Ovary (tissue), 9 donors: ENCODE data around the gene UCK2. TPM values are rescaled to one million over a fixed set of nuclear protein-coding genes. Genes with fewer than 3 reads are reported as not detected.

Experiments used
- DNase-seq, 5 donors: peaks; one replicate each; pipeline ENCODE4 v3.0.0-alpha.2; 2019 to 2020
- H3K27ac ChIP-seq, 2 donors: fragments of 200-600 bp; one replicate each; pipeline versions ENCODE4 v1.5.1 to v1.8.0; 2019 to 2022
- H3K27me3 ChIP-seq: fragments of 200-600 bp; one replicate; pipeline ENCODE4 v1.8.0; 2022
- H3K36me3 ChIP-seq: fragments of 200-600 bp; sonication (generic); one replicate; pipeline ENCODE4 v1.5.1; 2019
- H3K4me1 ChIP-seq: one replicate; pipeline ENCODE4 v1.8.1; 2013; ENCODE audit warnings: mild to moderate bottlenecking, moderate library complexity; ENCODE audit not compliant: insufficient read depth
- H3K4me3 ChIP-seq: fragments of 200-600 bp; sonication (generic); one replicate; pipeline ENCODE4 v1.5.1; 2017
- H3K9me3 ChIP-seq, 2 donors: fragments of 200-600 bp in 1 of 2; sonication (generic) in 1 of 2; one replicate each; pipeline versions ENCODE4 v1.5.1 to v1.8.1; 2013 to 2019; ENCODE audit warnings: mild to moderate bottlenecking in 1 of 2, moderate library complexity in 1 of 2
- CTCF ChIP-seq, 3 donors: fragments of 450-650 bp in 2 of 3; fragments of 200-600 bp in 1 of 3; IDR thresholded peaks; one replicate each; pipeline versions ENCODE4 v1.5.1 to v1.8.0; 2016 to 2022; ENCODE audit warnings: antibody characterized with exemption in 3 of 3, mild to moderate bottlenecking in 1 of 3
- EP300 ChIP-seq: sonication (generic); formaldehyde crosslinking; IDR thresholded peaks from one replicate; pipeline ENCODE4 v1.6.1; 2017; ENCODE audit warnings: antibody characterized with exemption
- POLR2A ChIP-seq: fragments of 450-650 bp; IDR thresholded peaks from one replicate; pipeline ENCODE4 v1.6.1; 2017; ENCODE audit warnings: antibody characterized with exemption, mild to moderate bottlenecking, moderate library complexity
- WGBS, 3 donors: extraction: QIAGEN DNeasy Blood & Tissue Kit in 1 of 3; methylation state at CpG; one replicate each; pipeline versions ENCODE4 v1.1.5 to v1.1.7; 2013 to 2017; 5-methylcytosine and 5-hydroxymethylcytosine counted together
- intact Hi-C, 4 donors: fragments of 100-400 bp; cut with DNase I; formaldehyde crosslinking; loops; one replicate each; pipeline versions ENCODE4 v1.11.0 to v1.15.1; 2022 to 2023
- polyA plus RNA-seq, 2 donors: library from polyadenylated mRNA; stranded (reverse); fragments of 200-250 nt in 1 of 2; fragments of 350-450 nt in 1 of 2; fragmentation: Illumina TruSeq in 1 of 2; extraction: RNeasy Lipid Tissue Mini Kit (QIAGEN cat#74804) in 1 of 2; gene quantifications; one replicate each; pipeline ENCODE4 v1.2.3, GENCODE V29; 2013 to 2014
- total RNA-seq, 7 donors: library from RNA; depleted of rRNA in 2 of 7; stranded (reverse); fragments of >200 nt in 2 of 7; fragmentation: NEBNext Ultra II Directional in 3 of 7; extraction: Animal tissue kit (Norgen Biotek cat#: 25700) in 3 of 7; gene quantifications; one replicate each; pipeline versions ENCODE4 v1.1.0 to v1.2.4, GENCODE V29; 2016 to 2023
- donor health status: DM: no; HTN: no; CAD: no; lungs with moderate emphysema.
- donor health status: DM: no; HTN: no; CAD: no.
- donor health status: Bipolar disorder and iron deficiency.
- donor health status: DM: yes; HTN: yes; CAD: no.
- donor health status: DM: no; HTN: no; CAD: no.
- donor health status: DM: yes; HTN: yes; CAD: no.

The UCK2 gene
- total and polyA plus RNA-seq, 9 donors, result 7.3 to 22.7 (median 16.4) TPM

GRCh38 chr1:165930961-165931360, 103.5 kb downstream of the UCK2 start:
- H3K36me3 ChIP-seq, result no peaks in the 10 kb centered on the region
- H3K27me3 ChIP-seq, result no peaks in the 10 kb centered on the region
- H3K4me1 ChIP-seq, result no peaks in the 10 kb centered on the region
- H3K27ac ChIP-seq, result no peak overlapping the region
- no peaks in the 10 kb centered on the region for H3K9me3 ChIP-seq
- DNase-seq, result no peak
- intact Hi-C loops, result loop anchor here in 1 of 4 donors (10.0 kb wide), 1 partner anchor 1124 kb away; no protein-coding TSS in a partner anchor
- H3K4me3 ChIP-seq, result no peak overlapping the region
- 91 to 95% (median 92%) methylated on average over 1 of the region's 1 CpG for WGBS, 3 donors
- no peak for TF ChIP-seq CTCF (IDR thresholded peaks at IDR 0.05)

GRCh38 chr1:165933446-165934170, 106.2 kb downstream of the UCK2 start:
- WGBS, 3 donors, result 61 to 68% (median 65%) methylated on average over 9 of the region's 9 CpGs
- no peaks in the 10 kb centered on the region for H3K27me3 ChIP-seq
- no peak overlapping the region for H3K4me3 ChIP-seq
- H3K36me3 ChIP-seq, result no peaks in the 10 kb centered on the region
- DNase-seq, result no peak
- TF ChIP-seq EP300, result no peak
- no peak for TF ChIP-seq POLR2A
- TF ChIP-seq CTCF (IDR thresholded peaks at IDR 0.05), result no peak
- no peaks in the 10 kb centered on the region for H3K9me3 ChIP-seq
- H3K27ac ChIP-seq, result no peak overlapping the region
- H3K4me1 ChIP-seq, result no peaks in the 10 kb centered on the region
- intact Hi-C loops, result loop anchor here in 1 of 4 donors (10.0 kb wide), 1 partner anchor 1121 kb away; no protein-coding TSS in a partner anchor

GRCh38 chr1:165936542-165936941, 109.1 kb downstream of the UCK2 start:
- no peak overlapping the region for H3K4me3 ChIP-seq
- intact Hi-C loops, result loop anchor here in 1 of 4 donors (10.0 kb wide), 1 partner anchor 1118 kb away; no protein-coding TSS in a partner anchor
- no peaks in the 10 kb centered on the region for H3K9me3 ChIP-seq
- 72 to 80% (median 74%) methylated on average over 5 of the region's 5 CpGs for WGBS, 3 donors
- no peak for TF ChIP-seq CTCF (IDR thresholded peaks at IDR 0.05)
- TF ChIP-seq EP300, result no peak
- no peak for TF ChIP-seq POLR2A
- H3K27ac ChIP-seq, result no peak overlapping the region
- no peak for DNase-seq
- H3K27me3 ChIP-seq, result no peaks in the 10 kb centered on the region
- no peaks in the 10 kb centered on the region for H3K36me3 ChIP-seq
- H3K4me1 ChIP-seq, result no peaks in the 10 kb centered on the region

- intact Hi-C loops, result loop anchor here in 1 of 4 donors (10.0 kb wide), 1 partner anchor 1117 kb away; no protein-coding TSS in a partner anchor
- no peaks in the 10 kb centered on the region for H3K9me3 ChIP-seq
- H3K27me3 ChIP-seq, result no peaks in the 10 kb centered on the region
- TF ChIP-seq CTCF (IDR thresholded peaks at IDR 0.05), result no peak
- no peak for TF ChIP-seq EP300
- TF ChIP-seq POLR2A, result no peak
- DNase-seq, result no peak
- H3K27ac ChIP-seq, result no peak overlapping the region
- H3K4me3 ChIP-seq, result no peak overlapping the region
- no peaks in the 10 kb centered on the region for H3K4me1 ChIP-seq
- whole genome bisulfite sequencing, 3 donors, result 82 to 87% (median 85%) methylated on average over 2 of the region's 2 CpGs
- no peaks in the 10 kb centered on the region for H3K36me3 ChIP-seq
Measured at GRCh38 chr1:165937829-165938228, 110.4 kb downstream of the UCK2 start.
